Testis (tissue), 3 donors: ENCODE data around the gene MTUS2. TPM values are rescaled to one million over a fixed set of nuclear protein-coding genes. Genes with fewer than 3 reads are reported as not detected.
"Not testable (repeated sequence)": the region's sequence is repeated elsewhere in the genome, so short reads cannot be mapped to it uniquely, and the experiment has no call there.

Source experiments
- DNase-seq: peaks from one replicate; pipeline ENCODE4 v3.0.0-alpha.2; 2019
- H3K27ac ChIP-seq, 2 donors: fragments of 200-600 bp; sonication (generic); one replicate each; pipeline ENCODE4 v1.5.1; 2019
- H3K27me3 ChIP-seq: fragments of 200-600 bp; sonication (generic); one replicate; pipeline ENCODE4 v1.5.1; 2019
- H3K36me3 ChIP-seq: fragments of 200-600 bp; sonication (generic); one replicate; pipeline ENCODE4 v1.5.1; 2017; ENCODE audit warnings: low read depth; ENCODE audit errors: missing control alignments
- H3K4me1 ChIP-seq: fragments of 200-600 bp; sonication (generic); one replicate; pipeline ENCODE4 v1.5.1; 2019
- H3K4me3 ChIP-seq, 2 donors: fragments of 200-600 bp; sonication (generic); one replicate each; pipeline ENCODE4 v1.5.1; 2017 to 2019
- H3K9me3 ChIP-seq: fragments of 200-600 bp; sonication (generic); one replicate; pipeline ENCODE4 v1.5.1; 2017
- CTCF ChIP-seq, 3 experiments: fragments of 450-650 bp in 2 of 3; fragments of 200-600 bp in 1 of 3; sonication (generic) in 1 of 3; IDR thresholded peaks; one replicate each; pipeline ENCODE4 v1.5.1; 2016 to 2019; ENCODE audit warnings: antibody characterized with exemption in 3 of 3, mild to moderate bottlenecking in 2 of 3, moderate library complexity in 1 of 3
- POLR2A ChIP-seq: fragments of 450-650 bp; IDR thresholded peaks from one replicate; pipeline ENCODE4 v1.6.1; 2017; ENCODE audit warnings: antibody characterized with exemption, mild to moderate bottlenecking, moderate library complexity
- WGBS, 2 donors: methylation state at CpG; one replicate each; pipeline ENCODE4 v1.1.5; 2018; 5-methylcytosine and 5-hydroxymethylcytosine counted together
- intact Hi-C: fragments of 100-400 bp; cut with DNase I; formaldehyde crosslinking; loops from one replicate; pipeline ENCODE4 v1.15.1; 2023; ENCODE audit warnings: low total_unique reads
- polyA plus RNA-seq: library from polyadenylated mRNA; stranded (reverse); fragments of 350-450 nt; fragmentation: Illumina TruSeq; extraction: RNeasy Lipid Tissue Mini Kit (QIAGEN cat#74804); gene quantifications from one replicate; pipeline ENCODE4 v1.2.3, GENCODE V29; 2014; ENCODE audit warnings: low read depth, low replicate concordance; ENCODE audit not compliant: insufficient read depth
- total RNA-seq, 2 donors: library from RNA; depleted of rRNA; stranded (reverse); fragments of >200 nt; gene quantifications; one replicate each; pipeline ENCODE4 v1.2.3, GENCODE V29; 2016

The MTUS2 gene
- total and polyA plus RNA-seq, 3 donors from 2014 or later = 2.1 to 9.2 (median 8.3) TPM

- no peaks in the 10 kb centered on the region for H3K4me1 ChIP-seq
- 37 to 49% methylated on average over 3 of the region's 3 CpGs for WGBS, 2 donors
- TF ChIP-seq POLR2A (no peak), CTCF (IDR thresholded peaks at IDR 0.05) (no peak)
- intact Hi-C loops = no loop called here
- no peak for DNase-seq
- no peak overlapping the region for H3K27ac ChIP-seq
- H3K9me3 ChIP-seq = no peaks in the 10 kb centered on the region
- H3K36me3 ChIP-seq = no peaks in the 10 kb centered on the region
- H3K4me3 ChIP-seq = no peak overlapping the region
- no peaks in the 10 kb centered on the region for H3K27me3 ChIP-seq
Measured at GRCh38 chr13:29384466-29384865, 564.3 kb downstream of the MTUS2 start.

DNA sequence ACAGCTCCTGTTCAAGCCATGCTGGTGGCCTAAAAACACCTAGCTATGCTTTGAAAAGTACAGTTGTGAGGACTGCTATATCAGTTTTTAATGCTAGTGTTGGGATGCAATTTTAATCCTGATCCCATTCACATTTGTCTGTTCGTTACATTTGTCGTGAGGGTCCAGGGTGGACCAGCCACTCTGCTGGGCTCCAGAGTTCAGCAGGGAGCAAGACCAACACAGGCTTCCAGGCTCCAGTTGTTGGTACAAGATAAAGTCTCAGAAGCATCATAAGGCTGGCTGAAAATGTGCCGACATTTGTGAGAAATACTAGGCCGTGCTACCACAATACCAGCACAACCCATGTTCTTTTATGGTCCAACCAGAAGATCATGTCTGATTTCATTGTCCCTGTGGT, 564.7 kb downstream of the MTUS2 start:
- no peak for DNase-seq
- no peaks in the 10 kb centered on the region for H3K9me3 ChIP-seq
- H3K27ac ChIP-seq = no peak overlapping the region
- TF ChIP-seq POLR2A (no peak), CTCF (IDR thresholded peaks at IDR 0.05) (no peak)
- H3K36me3 ChIP-seq = no peaks in the 10 kb centered on the region
- intact Hi-C loops = no loop called here
- no peaks in the 10 kb centered on the region for H3K4me1 ChIP-seq
- no peaks in the 10 kb centered on the region for H3K27me3 ChIP-seq
- 85 to 94% methylated on average over 4 of the region's 4 CpGs for WGBS, 2 donors
- no peak overlapping the region for H3K4me3 ChIP-seq

DNA sequence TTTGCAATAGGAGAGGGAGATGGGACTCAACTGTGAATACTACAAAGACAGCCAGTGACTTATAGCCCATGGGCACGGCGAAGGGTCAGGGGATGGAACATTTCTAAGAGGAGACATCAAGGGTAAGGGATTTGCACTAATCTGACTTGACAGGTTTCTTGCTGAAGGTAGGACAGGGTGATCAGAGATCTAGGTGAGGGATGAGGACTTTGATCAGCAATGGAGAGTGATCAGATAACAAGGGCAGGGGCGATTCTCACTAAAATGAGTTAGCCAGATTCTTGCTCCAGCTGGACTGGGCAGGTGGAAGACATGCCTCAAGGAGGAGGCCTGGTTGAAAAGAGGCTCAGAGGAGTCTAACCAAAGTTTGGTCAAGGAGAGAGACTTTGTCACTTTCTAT, 566.1 kb downstream of the MTUS2 start:
- Histone ChIP-seq H3K9me3 (no peaks in the 10 kb centered on the region), H3K4me1 (no peaks in the 10 kb centered on the region), H3K36me3 (no peaks in the 10 kb centered on the region), H3K4me3 (no peak overlapping the region), H3K27me3 (no peaks in the 10 kb centered on the region), H3K27ac (no peak overlapping the region)
- no peak for DNase-seq
- TF ChIP-seq POLR2A = no peak
- no peak for TF ChIP-seq CTCF (IDR thresholded peaks at IDR 0.05)
- 70 to 93% methylated on average over 3 of the region's 3 CpGs for WGBS, 2 donors
- intact Hi-C loops = no loop called here

DNA sequence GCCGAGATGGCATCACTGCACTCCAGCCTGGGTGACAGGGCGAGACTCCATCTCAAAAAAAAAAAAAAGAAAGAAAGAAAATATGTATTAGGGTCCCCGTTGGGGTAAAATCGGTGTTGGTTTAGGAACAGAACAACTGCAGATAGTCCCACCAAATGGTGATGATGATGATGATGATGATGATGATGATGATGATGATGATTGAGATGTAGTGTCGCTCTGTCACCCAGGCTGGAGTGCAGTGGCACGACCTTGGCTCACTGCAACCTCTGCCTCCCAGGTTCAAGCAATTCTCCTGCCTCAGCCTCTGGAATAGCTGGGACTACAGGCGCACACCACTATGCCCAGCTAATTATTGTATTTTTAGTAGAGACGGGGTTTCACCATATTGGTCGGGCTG, 570.5 kb downstream of the MTUS2 start:
- H3K27ac ChIP-seq, H3K36me3 ChIP-seq, DNase-seq, intact Hi-C loops, H3K4me3 ChIP-seq, H3K9me3 ChIP-seq, H3K4me1 ChIP-seq, H3K27me3 ChIP-seq: not testable (repeated sequence)
- WGBS, 2 donors = 85 to 94% methylated on average over 9 of the region's 9 CpGs

- no peak for TF ChIP-seq CTCF (IDR thresholded peaks at IDR 0.05)
- no peak for TF ChIP-seq POLR2A
- WGBS, 2 donors = 87 to 93% methylated on average over 2 of the region's 2 CpGs
- no peaks in the 10 kb centered on the region for H3K27me3 ChIP-seq
- no peak for DNase-seq
- intact Hi-C loops = no loop called here
- no peak overlapping the region for H3K4me3 ChIP-seq
- H3K9me3 ChIP-seq = no peaks in the 10 kb centered on the region
- H3K4me1 ChIP-seq = no peaks in the 10 kb centered on the region
- H3K36me3 ChIP-seq = no peaks in the 10 kb centered on the region
- H3K27ac ChIP-seq = no peak overlapping the region
Measured at GRCh38 chr13:29396446-29396845, 576.3 kb downstream of the MTUS2 start.
